DMS79 treated with DMSO at 0.1 percent for 48 hours (cell line): ENCODE measurements around the gene RP9.
"Not testable (repeated sequence)": the region's sequence is repeated elsewhere in the genome, so short reads cannot be mapped to it uniquely, and the experiment has no call there.

Experiments used
- DNase-seq: peaks from one replicate; lab custom pipeline; 2025; lab: John Stamatoyannopoulos, UW

Gene RP9

DNA sequence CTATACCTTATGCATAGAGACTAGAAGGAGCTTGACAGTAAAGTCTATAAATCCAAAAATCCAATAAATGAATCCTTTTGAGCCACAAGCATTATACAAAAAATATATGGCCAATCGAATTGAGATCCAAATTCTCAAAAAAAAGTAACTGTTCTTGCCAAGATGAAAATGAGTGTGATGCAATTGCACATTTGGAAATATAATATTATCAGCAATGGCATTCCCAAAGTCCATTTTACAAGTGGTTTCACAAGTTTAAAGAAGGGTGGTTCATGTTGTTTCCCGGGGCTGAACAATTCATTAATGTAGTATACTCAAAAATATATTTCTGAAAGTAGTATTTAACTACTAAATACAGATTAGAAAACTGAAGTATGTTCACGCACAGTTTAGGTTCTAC, 7.3 kb downstream of the RP9 start:
- no peak for DNase-seq

- DNase-seq, result no peak
Observed at GRCh38 chr7:33100770-33101169, 8.4 kb downstream of the RP9 start.

- DNase-seq, result no peak
Observed at GRCh38 chr7:33099154-33099940, 9.9 kb downstream of the RP9 start.

GRCh38 chr7:33094745-33095275, 14.4 kb downstream of the RP9 start:
- DNase-seq, result not testable (repeated sequence)

GRCh38 chr7:33093266-33093665, 15.9 kb downstream of the RP9 start:
- no peak for DNase-seq

GRCh38 chr7:33091641-33092191, 17.5 kb downstream of the RP9 start:
- DNase-seq, result no peak

- DNase-seq, result no peak
Observed at GRCh38 chr7:33091111-33091531, 18.1 kb downstream of the RP9 start.

- no peak for DNase-seq
Observed at GRCh38 chr7:33089142-33089541, 20.1 kb downstream of the RP9 start.

- no peak for DNase-seq
Observed at GRCh38 chr7:33087858-33088257, 21.3 kb downstream of the RP9 start.

GRCh38 chr7:33087356-33087755, 21.8 kb downstream of the RP9 start:
- DNase-seq, result no peak

DNA sequence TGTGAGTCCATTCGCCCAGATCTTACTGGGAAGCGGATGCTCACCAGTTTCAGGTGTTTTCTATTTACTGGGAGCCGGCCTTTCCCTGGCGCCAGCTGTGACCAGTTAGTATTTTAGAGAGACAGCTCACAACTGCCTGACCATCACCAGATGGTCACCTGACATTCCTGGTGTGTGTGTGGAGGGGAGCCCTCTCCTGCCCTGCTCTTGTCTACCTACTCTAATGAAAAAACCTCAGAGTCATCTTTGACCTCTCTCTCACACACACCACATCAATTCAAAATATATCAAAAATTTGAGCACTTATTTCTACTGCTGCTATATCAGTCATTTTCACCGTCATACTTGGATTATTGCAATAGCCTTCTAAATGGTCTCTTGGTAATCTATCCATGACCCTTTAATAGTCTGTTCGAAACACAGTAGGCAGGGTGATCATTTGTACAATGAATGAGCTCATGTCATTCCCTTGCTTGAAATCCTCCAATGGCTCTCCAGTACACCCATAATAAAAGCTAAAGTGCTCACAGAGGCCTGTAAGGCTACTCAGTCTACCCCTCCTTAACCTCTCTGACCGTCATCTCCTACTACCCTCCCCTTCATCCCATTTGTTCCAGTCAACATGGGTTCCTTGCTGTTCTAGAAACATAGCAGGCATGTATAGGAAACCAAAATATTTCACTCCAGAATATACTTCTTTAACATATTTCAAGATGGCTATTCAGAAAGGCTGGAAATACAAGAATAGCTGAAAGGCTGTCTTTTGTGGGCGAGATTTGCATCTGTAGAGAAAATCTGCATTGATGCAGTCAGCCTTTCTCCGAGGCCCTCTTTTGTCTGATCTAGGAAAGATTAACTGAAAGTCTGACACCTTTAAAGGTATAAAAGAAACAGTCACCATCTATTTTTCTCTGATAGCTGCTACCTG, 29.2 kb downstream of the RP9 start:
- DNase-seq, result no peak

DNA sequence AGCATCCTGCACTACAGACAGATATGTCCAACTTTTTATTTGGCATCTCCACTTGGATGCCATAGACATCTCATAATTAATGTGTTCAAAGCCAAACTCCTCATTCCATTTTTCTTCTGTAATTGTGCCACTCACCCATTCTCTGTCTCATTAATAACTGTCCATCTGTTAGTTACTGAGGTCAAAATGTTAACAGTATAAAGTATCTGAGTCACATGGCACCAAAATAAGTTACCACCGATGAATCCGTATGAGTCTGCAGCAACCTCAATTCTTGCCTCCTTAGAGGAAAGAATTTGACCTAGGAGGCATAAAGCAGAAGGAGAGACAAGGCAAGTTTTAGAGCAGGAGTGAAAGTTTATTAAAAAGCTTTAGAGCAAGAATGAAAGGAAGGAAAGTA, 30.1 kb downstream of the RP9 start:
- DNase-seq, result no peak

GRCh38 chr7:33076737-33077136, 32.5 kb downstream of the RP9 start:
- DNase-seq, result no peak

GRCh38 chr7:33075818-33076518, 33.2 kb downstream of the RP9 start:
- no peak for DNase-seq

GRCh38 chr7:33073243-33073642, 36.0 kb downstream of the RP9 start:
- DNase-seq, result no peak

- no peak for DNase-seq
Observed at GRCh38 chr7:33072471-33072870, 36.7 kb downstream of the RP9 start.

DNA sequence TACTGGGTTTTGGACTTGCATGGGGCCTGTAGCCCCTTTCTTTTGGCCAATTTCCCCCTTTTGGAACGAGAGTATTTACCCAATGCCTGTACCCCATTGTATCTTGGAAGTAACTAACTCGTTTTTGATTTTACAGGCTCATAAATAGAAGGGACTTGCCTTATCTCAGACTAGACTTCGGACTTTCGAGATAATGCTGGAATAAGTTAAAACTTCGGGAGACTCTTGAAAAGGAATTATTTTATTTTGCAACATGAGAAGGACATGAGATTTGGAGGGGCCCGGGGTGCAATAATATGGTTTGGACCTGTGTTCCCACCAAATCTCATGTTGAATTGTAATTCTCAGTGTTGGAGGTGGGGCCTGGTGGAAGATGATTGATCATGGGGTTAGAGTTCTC, 38.4 kb downstream of the RP9 start:
- DNase-seq, result no peak

DNA sequence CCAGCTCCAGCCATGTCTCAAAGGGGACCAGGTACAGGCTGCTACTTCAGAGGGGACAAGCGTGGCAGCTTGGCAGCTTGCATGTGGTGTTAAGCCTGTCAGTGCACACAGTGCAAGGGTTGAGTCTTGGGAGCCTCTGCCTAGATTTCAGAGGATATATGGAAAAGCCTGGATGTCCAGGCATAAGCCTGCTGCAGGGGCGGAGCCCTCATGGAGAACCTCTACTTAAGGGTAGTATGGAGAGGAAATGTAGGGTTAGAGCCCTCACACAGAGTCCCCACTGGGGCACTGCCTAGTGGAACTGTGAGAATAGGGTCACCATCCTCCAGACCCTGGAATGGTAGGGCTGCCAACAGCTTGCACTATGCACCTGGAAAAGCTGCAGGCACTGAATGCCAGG, 38.9 kb downstream of the RP9 start:
- no peak for DNase-seq

- DNase-seq, result no peak
Observed at GRCh38 chr7:33067921-33068320, 41.3 kb downstream of the RP9 start.

DNA sequence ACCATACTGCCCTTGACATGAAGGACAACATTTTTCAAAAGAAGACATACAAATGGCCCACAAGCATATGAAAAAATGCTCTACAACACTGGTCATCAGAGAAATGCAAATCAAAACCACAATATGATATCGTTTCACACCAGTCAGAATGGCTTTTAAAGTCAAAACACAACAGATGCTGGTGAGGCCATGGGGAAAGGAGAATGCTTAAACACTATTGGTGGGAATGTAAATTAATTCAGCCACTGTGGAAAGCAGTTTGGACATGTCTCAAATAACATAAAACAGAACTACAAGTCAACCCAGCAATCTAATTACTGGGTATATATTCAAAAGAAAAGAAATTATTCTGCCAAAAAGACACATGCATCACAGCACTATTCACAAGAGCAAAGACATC, 42.4 kb downstream of the RP9 start:
- DNase-seq, result no peak

DNA sequence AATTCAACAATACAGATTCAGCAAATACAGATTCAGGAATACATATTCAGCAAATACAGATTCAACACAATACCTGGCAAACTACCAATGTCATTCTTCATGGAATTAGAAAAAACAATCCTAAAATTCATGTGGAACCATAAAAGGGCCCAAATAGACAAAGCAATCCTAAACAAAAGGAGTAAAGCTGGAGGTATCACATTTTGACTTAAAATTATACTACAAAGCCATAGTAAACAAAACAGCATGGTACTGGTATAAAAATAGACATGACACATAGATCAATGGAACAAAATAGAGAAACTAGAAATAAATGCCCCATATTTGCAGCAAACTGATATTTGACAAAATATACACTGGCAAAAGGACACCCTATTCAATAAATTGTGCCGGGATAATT, 43.2 kb downstream of the RP9 start:
- DNase-seq, result no peak
